ENCODE results near the gene SLC25A52.
"Not testable (repeated sequence)": the region's sequence is repeated elsewhere in the genome, so short reads cannot be mapped to it uniquely, and the experiment has no call there.

The SLC25A52 gene

GRCh38 chr18:31774477-31774785 lies 13.8 kb upstream of the SLC25A52 start:
- no peak for DNase-seq (ENCODE audit: low read depth, low spot score)
- TF ChIP-seq CTCF (IDR thresholded peaks at IDR 0.05; ENCODE audit: low read depth, low read length), result no peak
- H3K4me3 ChIP-seq (ENCODE audit: low read depth, low read length), result no peak overlapping the region
- in situ Hi-C loops (cut with HindIII; ENCODE audit: low sequenced_read_pairs), result no loop called here

- no peak for DNase-seq (ENCODE audit: low read depth, low spot score)
- no peak overlapping the region for H3K4me3 ChIP-seq (ENCODE audit: low read depth, low read length)
- no peak for TF ChIP-seq CTCF (IDR thresholded peaks at IDR 0.05; ENCODE audit: low read depth, low read length)
- in situ Hi-C loops (cut with HindIII; ENCODE audit: low sequenced_read_pairs), result no loop called here
These were observed 13.2 kb upstream of the SLC25A52 start for GRCh38 chr18:31773774-31774476.

DNA sequence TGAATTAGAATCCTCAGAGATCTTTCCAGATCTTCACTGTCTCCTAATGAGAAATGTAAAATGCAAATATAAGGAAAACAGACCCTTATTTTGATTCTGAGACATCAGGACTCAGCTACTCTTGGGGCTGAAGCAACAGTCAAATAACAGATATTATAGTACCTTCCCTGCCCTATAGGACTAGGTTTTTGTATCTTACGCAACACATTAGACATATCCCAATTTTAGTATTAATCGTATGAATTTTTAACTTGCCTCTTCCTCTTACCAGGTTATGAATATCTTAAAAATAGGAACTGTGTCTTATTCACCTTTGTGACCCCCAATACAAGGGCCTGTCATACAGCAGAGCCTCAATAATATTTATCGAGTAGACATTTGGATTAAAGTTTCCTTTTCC lies 12.0 kb upstream of the SLC25A52 start:
- in situ Hi-C loops (cut with HindIII; ENCODE audit: low sequenced_read_pairs), result no loop called here
- DNase-seq (ENCODE audit: low read depth, low spot score), result no peak
- no peak overlapping the region for H3K4me3 ChIP-seq (ENCODE audit: low read depth, low read length)
- TF ChIP-seq CTCF (IDR thresholded peaks at IDR 0.05; ENCODE audit: low read depth, low read length), result no peak

GRCh38 chr18:31750273-31750672 lies 10.4 kb downstream of the SLC25A52 start:
- TF ChIP-seq CTCF (IDR thresholded peaks at IDR 0.05; ENCODE audit: low read depth, low read length), result no peak
- DNase-seq (ENCODE audit: low read depth, low spot score), result no peak
- no peak overlapping the region for H3K4me3 ChIP-seq (ENCODE audit: low read depth, low read length)
- in situ Hi-C loops (cut with HindIII; ENCODE audit: low sequenced_read_pairs), result no loop called here

DNA sequence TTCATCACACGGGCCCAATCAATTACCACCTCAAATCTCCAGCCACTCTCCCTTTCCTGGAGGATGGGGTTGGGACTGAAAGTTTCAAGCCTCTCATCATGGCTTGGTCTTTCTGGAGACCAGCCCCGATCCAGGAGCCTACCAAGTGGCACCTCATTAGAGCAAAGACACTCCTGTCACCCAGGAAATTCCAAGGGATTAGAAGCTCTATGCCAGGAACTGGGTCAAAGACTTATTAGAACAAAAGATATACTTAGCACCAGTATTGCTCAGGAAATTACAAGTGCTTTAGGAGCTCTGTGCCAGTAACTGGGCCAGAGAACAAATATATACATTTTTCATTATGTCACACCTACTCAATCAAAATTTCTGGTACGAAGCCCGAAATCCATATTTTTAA lies 14.3 kb downstream of the SLC25A52 start:
- no peak for DNase-seq (ENCODE audit: low read depth, low spot score)
- no peak for TF ChIP-seq CTCF (IDR thresholded peaks at IDR 0.05; ENCODE audit: low read depth, low read length)
- in situ Hi-C loops (cut with HindIII; ENCODE audit: low sequenced_read_pairs), result no loop called here
- H3K4me3 ChIP-seq (ENCODE audit: low read depth, low read length), result no peak overlapping the region

DNA sequence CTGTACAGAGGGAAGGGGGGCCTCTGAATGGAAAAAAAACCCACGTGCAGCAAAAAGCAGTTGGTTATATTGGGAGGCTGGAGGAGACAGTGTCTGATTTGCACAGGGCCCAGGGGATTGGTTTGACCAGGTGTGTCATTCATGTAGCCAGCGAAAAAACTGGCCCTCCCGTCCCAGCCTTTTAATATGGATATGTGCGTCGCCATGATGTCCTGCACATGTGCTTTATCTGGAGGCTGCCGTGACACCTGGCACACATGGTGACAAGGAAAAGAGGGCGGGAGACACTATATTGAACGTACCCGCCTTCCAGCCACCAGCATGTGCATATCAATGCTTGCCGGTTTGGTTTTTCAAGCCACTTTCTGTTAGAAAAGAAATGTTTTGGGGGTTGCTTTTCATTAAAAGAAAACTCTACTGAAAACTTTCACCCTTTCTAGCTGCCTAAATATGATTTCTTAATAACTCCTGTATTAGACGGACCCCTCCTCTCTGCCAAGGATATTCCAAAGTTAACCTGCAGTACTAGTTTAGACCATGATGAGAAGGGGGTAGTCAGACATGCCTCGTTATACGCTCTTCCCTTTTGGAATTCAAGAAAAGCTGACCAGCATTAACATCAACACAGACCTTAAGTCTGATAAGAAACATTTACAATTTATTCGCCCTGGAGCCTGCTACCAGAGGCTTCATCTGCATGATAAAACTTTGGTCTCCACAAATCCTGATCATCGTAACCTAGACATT lies 16.2 kb downstream of the SLC25A52 start:
- no peak for TF ChIP-seq CTCF (IDR thresholded peaks at IDR 0.05; ENCODE audit: low read depth, low read length)
- no peak overlapping the region for H3K4me3 ChIP-seq (ENCODE audit: low read depth, low read length)
- in situ Hi-C loops (cut with HindIII; ENCODE audit: low sequenced_read_pairs), result no loop called here
- DNase-seq (ENCODE audit: low read depth, low spot score), result no peak

- in situ Hi-C loops (cut with HindIII; ENCODE audit: low sequenced_read_pairs), result not testable (repeated sequence)
These were observed 17.1 kb downstream of the SLC25A52 start for GRCh38 chr18:31743600-31743999.

More at GRCh38 chr18:31743600-31743999, 17.1 kb downstream of the SLC25A52 start:
- not testable (repeated sequence) for DNase-seq (ENCODE audit: low read depth, low spot score); H3K4me3 ChIP-seq (ENCODE audit: low read depth, low read length)
